NCI-H524 treated with DMSO at 0.1 percent for 48 hours (cell line): Measurements from ENCODE around the gene ELP4.
A peak's percentile ranks its signal among the peaks of the same experiment; 100 is the strongest.
"Not testable (repeated sequence)": the region's sequence is repeated elsewhere in the genome, so short reads cannot be mapped to it uniquely, and the experiment has no call there.

ENCODE experiments used
- DNase-seq: peaks from one replicate; lab custom pipeline; 2025; lab: John Stamatoyannopoulos, UW

ELP4 gene

DNA sequence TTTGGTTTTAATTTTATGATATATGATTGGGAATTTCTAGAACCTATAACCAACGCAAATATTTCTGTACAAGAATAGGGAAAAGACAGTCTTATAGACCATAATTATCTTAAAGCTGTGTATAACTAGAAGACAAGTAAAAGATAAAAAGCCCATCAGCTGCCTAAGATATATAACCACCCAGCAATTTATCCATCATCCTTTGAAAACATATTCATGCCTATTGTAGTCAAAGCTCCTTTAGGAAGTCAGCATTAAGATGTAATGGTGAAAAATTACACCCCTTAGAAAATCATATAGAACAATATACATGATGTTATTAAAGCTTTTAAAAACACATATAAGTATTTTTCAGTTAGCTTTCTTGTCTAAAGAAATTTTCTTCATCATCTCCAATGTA, 46.4 kb downstream of the ELP4 start:
- DNase-seq: no peak

DNA sequence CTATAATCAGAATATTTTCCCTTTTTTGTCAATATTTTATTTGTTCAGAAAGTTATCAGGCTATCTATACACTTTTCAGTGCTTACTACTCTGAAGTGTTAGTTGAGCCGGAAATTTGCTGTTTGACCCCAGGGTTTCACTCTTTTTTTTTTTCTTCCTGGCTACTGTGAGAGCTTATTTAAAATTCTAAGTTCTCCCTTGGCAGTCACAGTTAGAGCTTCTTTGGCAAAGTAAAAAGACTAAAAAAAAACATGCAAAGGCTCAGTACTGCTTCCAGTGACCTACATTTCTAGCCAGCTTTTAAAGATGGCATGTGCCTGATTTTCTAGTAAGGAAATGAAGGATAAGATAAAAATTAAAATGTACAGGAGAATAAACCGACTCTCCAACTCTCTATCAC, 48.4 kb downstream of the ELP4 start:
- no peak for DNase-seq

DNA sequence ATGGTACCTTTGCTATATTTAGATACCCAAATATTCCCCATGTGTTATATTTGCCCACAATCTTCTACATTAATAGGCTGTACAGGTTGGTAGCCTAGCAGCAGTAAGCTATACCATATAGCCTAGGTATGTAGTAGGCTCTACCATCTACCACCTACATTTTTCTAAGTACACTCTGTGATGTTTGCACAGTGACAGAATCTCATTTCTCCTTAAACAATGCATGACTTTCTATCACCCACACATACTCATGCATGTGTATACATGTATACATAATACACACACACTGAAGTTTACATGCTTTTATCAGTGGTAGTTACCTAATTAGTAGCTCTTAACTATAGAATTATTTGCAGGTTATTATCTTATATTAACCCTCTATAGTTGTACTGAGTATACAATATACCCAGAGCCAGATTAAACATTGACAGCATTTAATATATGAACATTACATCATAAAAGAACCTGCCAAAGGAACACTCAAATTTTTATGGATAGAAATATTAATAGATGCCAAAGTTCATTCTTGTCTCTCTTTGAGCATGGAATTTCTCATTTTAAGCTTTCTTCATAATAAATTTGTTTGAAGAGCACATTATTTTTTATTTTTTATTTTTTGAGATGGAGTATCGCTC, 51.4 kb downstream of the ELP4 start:
- DNase-seq: no peak

DNA sequence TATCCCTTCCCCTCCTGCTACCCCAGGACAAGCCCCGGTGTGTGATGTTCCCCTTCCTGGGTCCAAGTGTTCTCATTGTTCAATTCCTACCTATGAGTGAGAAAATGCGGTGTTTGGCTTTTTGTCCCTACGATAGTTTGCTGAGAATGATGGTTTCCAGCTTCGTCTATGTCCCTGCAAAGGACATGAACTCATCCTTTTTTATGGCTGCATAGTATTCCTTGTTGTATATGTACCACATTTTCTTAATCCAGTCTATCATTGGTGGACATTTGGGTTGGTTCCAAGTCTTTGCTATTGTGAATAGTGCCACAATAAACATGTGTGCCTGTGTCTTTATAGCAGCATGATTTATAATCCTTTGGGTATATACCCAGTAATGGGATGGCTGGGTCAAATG, 55.0 kb downstream of the ELP4 start:
- DNase-seq: not testable (repeated sequence)

DNA sequence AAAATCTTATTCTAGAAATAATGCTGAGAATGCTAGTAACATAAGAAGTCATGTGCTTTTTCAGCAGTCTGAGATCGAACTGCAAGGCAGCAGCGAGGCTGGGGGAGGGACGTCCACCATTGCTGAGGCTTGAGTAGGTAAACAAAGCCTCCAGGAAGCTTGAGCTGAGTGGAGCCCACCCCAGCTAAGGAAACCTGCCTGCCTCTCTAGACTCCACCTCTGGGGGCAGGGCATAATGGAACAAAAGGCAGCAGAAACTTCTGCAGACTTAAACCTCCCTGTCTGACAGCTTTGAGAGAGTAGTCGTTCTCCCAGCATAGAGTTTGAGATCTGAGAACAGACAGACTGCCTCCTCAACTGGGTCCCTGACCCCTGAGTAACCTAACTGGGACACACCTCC, 64.6 kb downstream of the ELP4 start:
- DNase-seq: not testable (repeated sequence)

DNA sequence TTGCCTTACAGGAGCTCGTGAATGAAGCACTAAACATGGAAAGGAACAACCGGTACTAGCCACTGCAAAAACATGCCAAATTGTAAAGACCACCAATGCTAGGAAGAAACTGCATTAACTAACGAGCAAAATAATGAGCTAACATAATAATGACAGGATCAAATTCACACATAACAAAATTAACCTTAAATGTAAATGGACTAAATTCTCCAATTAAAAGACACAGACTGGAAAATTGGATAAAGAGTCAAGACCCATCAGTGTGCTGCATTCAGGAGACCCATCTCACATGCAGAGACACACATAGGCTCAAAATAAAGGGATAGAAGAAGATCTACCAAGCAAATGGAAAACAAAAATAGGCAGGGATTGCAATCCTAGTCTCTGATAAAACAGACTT, 66.2 kb downstream of the ELP4 start:
- DNase-seq: not testable (repeated sequence)

DNA sequence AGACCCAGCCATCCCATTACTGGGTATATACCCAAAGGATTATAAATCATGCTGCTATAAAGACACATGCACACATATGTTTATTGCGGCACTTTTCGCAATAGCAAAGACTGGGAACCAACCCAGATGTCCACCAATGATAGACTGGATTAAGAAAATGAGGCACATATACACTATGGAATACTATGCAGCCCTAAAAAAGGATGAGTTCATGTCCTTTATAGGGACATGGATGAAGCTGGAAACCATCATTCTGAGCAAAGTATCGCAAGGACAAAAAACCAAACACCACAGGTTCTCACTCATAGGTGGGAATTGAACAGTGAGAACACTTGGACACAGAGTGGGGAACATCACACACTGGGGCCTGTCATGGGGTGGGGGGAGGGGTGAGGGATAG, 69.8 kb downstream of the ELP4 start:
- DNase-seq: not testable (repeated sequence)

DNA sequence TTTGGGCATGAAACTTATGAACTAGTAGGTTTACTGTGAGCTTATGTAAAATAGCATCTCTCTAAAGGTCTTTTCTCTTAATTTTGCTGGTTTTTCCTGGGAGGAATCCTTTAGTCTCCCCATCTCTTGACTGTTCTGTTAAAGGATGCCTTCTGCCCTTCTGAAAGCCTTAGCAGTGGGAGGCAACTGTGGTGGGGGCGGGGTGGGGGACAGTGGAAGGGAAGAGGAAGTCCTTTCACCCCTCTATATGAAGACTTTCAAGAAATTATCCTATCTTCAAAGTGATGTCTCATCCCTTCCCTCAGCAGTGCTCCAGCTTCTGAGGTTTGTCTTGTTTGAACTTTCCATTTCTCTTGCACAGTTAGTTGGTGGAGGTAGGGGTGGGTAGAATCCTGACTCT, 73.1 kb downstream of the ELP4 start:
- DNase-seq: no peak

DNA sequence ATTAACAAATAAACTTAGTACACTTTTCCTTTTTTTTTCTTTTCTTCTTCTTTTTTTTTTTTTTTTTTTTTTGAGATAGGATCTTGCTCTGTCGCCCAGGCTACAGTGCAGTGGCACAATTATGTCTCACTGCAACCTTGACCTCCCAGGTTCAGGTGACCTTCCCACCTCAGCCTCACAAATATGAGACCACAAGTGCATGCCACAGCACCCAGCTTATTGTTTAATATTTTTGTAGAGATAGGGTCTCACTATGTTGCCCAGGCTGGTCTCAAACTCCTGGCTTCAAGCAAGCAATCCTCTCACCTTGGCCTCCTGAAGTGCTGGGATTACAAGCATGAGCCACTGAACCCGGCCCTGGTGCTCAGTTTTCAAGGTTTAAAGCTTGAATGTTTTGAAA, 88.9 kb downstream of the ELP4 start:
- no peak for DNase-seq

DNA sequence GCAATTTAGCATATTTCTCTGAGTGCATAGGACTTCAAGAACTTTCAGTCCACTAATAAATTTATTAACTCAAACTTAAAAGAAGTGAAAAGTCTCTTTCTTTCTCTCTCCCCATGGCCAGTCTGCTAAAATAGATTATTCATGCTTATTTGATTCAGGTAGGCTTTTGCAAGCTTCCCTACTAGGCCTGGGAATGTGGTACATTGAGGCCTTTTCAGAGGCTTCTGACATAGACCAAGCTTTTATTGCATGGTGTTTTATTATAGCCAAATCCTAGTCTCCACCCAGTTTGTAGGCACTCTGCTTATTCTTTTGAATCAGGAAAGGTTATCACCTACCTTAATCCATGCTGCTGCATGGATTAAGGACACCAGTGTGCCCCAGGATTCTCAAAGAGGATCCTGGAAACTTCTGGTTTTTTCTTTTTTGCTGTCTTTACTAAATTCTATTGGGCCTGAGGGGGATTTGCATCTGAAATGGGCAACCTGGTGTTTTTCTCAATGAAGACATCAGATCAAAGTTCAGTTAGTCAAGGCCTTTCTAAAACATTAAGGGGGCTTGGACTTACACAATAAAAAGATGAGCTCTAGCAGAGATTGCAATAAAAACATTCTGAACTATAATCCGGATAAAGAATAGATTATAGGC, 92.2 kb downstream of the ELP4 start:
- DNase-seq: no peak

DNA sequence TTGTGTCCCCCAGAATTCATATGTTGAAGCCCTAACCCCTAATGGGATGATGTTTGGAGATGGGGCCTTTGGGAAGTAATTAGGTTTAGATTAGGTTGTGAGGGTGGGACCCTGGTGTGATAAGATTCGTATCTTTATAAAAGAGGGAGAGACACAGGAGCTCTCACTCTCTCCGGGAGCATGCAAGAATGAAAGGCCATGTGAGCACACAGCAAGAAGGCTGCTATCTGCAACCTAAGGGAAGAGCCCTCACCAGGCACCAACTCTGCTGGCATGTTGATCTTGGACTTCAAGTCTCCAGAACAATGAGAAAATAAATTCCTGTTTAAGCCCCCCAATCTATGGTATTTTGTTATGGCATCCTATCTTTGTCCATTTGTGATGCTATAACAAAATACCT, 97.3 kb downstream of the ELP4 start:
- no peak for DNase-seq

DNA sequence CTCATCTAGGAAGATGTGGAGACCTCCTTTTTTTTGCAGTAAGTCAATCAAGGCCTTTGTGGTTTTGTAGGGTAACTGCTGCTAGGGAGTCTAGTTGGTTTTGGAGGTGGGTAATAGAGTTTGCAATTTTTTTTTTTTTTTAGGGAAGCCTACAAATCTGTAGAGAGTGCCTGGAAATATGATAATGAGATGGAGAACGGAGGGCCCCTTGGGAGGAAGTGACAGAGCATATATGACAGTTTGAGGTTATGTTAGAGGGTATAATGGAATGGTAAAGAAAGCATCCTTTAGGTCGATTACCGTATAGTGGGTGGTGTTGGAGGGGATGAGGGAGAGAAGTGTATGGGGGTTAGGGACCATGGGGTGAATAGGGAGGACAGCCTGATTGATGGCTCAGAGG, 98.3 kb downstream of the ELP4 start:
- no peak for DNase-seq

DNA sequence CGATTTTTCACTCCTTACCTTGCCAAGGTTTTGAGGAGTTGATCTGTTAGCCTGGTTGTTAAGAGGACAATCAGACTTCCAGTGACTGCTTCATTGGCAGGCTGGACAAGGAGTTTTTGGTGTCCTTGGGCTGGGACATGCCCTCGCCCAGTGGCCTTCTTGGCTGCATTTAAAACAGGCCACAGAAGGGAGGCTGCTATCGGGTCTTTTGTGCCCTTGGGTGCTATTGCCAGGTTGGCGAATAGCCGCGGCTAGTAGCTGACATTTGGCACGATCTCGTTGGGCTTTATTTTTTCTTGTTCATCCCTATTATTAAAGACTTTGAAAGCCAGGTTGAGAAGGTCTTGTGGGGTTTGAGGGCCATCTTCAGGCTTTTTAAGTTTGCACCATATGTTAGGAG, 99.4 kb downstream of the ELP4 start:
- DNase-seq: peak; percentile 69

DNA sequence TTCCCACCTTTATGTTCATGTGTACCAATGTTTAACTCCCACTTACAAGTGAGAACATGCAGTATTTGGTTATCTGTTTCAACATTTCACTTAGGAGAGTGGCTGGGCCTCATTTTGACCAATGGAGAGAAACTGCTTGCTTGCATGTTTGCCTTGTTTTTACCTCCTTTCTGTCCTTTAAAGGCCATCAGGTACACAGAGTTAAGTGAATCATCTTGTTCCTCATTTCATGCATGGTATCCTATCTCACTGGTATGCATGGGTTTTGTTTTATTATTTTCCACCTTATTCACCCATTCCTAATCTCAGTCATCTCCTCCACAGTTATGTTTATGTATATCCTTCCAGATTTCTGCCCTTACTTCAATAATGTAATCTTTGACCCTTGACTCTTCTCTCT, 101.0 kb downstream of the ELP4 start:
- DNase-seq: no peak

DNA sequence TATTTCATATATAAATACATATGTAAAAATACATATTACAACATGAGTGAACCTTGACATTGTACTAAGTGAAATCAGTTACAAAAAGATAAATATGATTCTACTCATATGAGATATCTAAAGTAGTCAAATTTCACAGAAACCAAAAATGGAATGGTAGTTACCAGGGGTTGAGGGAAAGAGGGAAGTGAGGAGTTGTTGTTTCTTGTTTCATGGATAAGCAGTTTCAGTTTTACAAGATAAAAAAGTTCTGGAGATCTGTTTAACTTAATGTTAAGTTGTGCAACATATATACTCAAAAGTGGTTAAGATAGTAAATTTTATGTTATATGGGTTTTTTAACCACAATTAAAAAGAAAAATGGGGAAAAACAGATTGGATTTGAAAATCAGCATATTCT, 107.7 kb downstream of the ELP4 start:
- no peak for DNase-seq

DNA sequence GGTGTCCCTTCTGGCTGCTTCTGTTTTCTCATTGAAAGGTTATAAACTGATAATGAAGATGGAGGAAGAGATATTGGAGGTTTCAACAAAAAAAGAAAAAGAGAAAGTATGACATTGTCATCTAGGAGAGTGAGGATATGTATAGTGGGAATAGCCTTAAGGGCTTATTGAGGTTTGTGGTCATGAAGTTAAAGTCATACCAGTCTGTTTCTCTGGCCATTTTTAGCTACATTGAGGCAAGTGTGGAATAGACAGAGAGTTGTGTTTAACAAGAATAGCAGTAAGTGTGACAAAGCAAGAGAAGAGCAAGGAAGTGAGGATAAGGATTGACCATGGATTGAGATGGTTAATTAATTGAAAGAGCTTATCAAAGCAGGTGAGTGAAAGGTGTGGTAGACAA, 110.4 kb downstream of the ELP4 start:
- DNase-seq: no peak

DNA sequence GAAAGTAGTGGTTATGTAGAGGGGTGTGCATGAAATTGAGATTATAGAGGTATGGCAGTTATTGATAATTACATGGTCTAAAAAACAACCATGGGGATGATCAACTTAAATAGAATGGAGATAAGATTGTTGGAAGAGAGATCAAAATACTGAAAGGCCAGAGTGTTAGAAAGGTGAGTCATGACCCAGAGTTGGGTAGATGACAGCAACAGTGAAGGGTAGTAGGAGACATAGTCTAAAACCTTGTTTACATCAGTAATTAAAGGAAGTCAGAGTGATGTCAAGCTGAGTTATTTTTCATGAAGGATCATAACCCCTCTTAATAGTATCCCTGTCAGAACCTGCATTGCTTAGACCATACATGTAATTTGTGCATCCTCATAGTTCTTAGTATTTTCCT, 110.9 kb downstream of the ELP4 start:
- no peak for DNase-seq

DNA sequence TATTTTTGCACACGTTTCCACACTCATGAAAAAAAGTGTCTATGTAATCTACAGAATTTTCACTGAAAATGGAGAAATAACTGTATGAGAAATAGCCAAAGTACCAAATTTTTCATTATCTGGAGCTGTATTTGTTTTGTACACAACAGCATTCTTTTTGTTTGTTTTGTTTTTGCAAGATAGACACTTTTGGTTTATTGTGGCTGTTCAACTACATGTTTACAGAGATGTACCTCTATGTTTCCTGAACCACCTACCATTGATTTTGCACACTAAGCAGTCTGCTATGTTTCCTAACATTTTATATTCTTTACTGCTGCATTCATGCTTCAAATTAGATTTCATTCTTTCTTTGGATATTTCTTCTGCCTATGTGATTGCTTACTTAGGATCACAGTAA, 116.3 kb downstream of the ELP4 start:
- no peak for DNase-seq

DNA sequence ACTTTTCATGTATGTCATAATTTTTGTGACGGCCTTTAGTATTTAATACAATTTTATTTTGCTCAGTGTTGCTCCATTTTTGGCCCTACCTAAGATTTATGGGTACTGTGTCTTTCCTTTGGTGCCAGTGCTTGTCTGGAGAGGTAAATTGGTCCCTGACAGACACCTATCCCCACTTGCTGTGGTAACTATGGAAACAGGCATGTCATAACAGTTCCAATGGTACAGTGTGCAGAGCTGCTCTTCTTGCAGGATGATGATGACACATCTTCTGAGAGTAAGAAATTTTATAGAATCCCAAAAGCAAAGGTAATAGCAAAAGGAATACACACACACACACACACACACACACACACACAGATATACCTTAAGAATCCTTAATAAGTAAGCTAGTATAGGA, 118.5 kb downstream of the ELP4 start:
- DNase-seq: no peak

DNA sequence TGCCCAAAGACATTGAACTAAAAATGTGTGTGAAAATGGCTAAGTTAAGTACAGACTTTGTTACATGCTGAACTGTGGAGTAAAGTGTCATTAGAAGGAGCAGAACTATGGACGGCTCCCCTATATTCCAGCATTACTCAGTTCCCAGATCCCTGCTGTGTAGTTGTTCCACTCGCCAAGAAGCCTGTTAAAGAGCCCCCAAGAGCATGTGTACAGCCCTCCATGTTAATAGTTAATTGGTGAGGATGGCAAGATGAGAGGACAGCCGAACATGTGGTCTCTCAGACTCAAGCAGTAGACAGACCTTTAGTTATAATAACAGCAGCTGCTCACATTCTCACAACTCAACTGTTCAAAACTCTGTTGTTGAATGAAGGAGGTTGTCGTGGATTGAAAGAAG, 127.4 kb downstream of the ELP4 start:
- DNase-seq: peak; percentile 95

DNA sequence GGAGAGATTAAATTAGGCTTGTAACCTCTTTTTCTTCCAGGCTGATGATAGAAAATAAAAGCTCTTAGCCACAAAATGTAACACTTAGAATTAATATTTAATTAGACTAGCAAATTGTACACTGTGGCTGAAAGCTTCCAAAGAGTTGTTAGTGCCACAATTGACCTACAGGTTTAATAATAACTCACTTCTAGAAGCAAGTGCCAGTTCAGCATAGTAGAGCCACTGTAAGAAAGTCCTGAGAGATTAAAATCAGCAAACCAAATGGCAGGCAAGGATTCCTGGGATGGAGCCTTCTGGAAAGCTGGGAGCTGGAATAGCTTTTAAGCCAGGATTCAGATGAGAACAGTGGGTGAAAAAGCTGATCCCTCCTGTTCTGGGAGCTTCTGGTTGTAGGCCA, 131.0 kb downstream of the ELP4 start:
- DNase-seq: no peak

DNA sequence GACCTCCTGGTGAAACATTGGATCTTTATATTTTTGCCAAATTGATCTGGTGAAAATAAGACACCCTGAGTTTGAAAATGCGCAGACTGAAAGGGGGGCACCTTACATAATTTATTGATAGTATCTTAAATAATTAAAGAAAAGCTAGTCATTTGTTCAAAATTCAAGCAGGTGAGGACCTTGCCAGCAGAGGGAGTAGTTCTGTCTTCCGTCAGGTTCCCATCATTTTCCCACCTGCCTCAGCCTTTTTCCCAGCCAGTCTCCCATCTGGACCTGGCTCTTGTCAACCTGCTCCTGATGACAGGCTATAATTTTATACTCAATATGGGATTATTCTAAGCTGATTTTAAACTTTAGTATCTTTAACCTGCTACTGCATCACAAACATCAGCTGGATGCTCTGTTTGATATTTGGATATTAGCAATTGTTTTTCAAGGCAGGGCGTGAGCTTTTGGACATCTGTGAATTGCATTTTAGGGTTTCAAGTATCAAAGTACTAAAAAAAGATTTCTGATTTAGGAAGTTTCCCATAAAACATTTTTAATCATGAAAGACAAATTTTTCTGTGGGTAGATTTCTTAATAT, 132.0 kb downstream of the ELP4 start:
- peak; percentile 70 for DNase-seq

DNA sequence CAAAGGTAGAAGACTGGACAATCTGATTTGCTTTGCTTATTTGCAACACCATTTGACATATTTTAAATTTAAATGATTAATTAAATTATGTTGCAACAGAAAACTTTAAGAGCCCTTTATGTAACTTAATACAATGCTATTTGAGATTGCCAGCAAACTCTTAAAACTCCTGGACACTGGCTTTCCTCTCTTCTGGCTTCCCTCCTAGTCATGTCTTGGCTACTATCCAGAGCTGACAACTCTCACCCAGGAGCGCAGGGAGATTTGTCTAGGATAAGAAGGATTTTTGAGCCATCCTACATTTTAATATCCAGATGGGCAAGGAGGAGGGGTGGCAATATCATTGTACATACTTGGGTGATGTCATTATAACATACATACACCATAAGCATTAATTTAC, 134.3 kb downstream of the ELP4 start:
- peak; percentile 83 for DNase-seq

DNA sequence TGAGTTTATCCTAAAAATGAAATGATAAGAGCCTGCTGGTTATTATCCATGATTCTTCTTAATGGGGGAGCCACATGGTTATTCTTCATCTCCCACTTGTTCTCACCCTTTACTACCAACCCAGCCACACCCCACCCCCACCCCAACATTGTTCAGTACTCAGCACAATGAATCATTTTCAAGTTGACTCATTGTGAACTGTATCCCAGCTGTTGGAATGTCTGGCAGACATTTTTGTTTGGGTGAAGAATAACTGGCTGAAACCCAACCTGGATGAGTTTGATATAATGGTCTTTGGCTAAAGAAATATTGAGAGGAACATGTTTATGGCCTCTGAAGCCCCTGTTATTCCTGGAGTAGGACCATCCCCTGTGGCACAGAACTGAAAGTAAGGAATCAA, 136.2 kb downstream of the ELP4 start:
- no peak for DNase-seq
